ENCODE measurements around the gene PPFIA3.
A peak's percentile ranks its signal among the peaks of the same experiment; 100 is the strongest.
"Not testable (repeated sequence)": the region's sequence is repeated elsewhere in the genome, so short reads cannot be mapped to it uniquely, and the experiment has no call there.

PPFIA3 gene

DNA sequence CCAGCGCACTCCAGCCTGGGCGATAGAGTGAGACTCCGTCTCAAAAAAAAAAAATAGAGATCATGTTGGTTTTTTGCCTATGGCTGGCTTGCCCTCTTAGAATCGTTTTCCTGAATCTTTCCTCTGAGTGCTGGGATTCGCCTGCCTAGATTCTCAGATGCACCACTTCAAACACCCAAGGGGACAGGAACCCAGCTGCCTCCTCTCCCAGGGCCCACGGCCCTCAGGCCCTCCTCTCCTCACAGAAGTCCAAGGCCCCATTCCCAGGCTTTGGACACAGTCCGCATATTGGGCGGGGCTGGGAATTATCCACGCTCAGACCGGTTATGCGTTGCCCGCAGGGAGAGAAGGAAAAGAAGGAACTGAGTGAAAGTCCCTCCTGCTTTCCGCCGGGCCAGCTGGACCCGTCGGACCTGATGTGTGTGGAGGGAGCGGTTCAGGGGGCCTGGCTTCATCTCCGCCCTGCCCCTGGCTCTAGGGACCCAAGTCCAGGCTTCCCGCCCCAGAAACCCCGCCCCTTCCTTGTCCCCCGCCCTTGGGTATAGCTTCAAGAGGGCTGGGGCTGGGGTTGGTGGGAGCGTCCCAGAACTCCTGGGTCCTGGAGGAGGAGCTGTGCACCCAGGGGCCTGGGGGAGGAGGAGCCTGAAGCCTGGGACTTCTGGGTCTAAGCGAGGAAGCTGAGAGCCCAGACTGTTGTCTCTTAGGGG, 5.8 kb downstream of the PPFIA3 start:
- no peak for DNase-seq

DNA sequence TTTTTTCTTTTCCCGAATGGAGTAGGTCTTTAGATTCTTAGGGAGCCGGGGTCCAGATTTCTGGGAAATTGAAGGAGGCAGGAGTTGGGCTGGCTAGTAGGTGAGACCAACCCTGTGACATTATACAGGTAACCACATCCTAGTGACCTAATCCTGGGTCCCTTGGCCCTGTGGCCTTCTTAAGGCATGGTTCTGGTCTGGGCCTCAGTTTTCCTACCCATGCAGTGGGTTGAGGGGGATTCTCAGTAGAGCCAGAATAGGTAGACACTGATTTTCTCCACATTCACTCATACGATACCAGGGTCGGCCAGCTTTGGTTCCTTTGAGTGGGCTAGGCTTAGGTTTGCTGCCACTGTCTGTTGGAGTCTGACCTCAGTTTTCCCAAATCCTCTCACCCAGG, 7.2 kb downstream of the PPFIA3 start:
- no peak for DNase-seq

DNA sequence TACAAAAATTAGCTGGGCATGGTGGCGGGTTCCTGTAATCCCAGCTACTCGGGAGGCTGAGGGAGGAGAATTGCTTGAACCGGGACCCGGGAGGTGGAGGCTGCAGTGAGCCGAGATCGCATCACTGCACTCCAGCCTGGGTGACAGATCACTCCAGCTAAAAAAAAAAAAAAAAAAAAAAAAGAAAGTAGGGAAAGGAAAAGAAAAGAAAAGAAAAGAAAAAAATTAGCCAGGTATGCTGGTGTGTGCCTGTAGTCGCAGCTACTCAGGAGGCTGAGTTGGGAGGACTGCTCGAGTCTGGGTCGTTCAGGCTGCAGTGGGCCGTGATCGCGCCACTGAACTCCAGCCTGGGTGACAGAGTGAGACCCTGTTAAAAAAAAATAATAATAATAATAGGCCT, 7.9 kb downstream of the PPFIA3 start:
- not testable (repeated sequence) for DNase-seq

DNA sequence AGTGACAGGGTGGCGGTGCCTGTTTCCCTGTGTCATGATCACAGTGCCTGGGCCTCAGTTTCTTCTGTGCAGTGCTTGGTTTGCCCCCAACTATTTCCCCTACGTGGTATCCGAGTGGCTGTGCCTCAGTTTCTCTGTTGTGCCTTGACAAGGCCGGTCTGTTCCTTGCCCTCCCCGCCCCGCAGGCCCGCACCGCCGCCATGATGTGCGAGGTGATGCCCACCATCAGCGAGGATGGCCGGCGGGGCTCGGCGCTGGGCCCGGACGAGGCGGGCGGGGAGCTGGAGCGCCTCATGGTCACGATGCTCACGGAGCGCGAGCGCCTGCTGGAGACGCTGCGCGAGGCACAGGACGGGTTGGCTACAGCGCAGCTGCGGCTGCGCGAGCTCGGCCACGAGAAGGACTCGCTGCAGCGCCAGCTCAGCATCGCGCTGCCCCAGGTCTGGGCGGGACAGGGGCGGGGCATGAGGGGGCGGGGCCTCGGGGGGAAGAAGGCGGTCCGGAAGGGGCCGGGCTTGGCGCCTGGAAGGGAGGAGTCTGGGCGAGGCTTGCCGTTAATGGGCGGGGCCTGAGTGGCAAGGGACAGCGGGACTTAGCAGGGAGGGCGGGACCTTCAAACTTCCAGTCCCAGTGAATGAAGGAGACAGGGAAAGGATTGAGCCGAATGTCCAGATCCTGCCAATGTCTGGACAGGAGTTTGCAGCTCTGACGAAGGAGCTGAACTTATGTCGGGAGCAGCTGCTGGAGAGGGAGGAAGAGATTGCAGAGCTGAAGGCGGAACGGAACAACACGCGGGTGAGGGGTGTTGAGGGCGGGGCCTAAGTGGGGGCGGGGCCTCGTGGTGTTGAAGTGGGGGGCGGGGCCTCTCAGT, 8.6 kb downstream of the PPFIA3 start:
- peak; percentile 94 for DNase-seq

DNA sequence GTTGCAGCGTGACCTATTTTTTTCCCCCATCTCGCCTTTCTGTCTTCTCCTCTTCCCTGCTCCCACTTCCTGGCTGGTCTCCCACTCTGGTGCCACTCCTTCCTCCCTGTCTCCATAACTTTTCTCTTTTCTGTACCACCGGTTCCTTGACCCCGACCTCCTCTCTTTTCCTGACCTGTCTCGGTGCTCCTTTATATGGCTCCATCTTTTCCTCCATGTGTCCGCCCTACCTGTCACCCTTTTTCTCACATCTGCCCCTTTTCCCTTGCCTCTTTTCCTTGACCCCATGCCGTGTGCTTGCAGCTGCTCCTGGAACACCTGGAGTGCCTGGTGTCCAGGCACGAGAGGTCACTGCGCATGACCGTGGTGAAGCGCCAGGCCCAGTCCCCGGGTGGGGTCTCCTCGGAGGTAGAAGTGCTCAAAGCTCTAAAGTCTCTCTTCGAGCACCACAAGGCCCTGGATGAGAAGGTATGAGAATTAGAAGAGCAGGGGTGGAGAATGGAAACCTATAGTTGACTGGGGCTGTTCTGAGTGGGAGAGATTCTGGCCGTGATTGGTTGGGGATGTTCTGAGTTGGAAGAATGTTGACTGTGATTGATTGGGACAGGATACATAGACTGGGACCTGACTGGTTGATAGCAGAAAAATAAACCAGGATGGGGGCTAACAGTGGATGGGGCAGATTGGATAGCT, 9.3 kb downstream of the PPFIA3 start:
- DNase-seq, result no peak

DNA sequence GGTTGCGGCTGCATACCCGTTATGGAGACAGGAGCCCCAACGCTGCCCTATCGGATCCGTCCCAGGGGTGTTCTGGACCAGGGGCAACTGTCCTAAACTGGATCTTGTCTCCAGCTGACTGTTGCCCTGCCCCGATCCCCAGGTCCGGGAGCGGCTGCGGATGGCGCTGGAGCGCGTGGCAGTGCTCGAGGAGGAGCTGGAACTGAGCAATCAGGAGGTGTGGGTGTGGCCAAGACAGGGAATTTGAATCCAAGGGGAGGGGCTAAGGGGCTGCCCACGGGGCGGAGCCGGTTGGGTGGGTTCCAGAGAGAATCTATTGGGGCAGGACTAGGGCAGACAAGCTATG, 9.9 kb downstream of the PPFIA3 start:
- no peak for DNase-seq

DNA sequence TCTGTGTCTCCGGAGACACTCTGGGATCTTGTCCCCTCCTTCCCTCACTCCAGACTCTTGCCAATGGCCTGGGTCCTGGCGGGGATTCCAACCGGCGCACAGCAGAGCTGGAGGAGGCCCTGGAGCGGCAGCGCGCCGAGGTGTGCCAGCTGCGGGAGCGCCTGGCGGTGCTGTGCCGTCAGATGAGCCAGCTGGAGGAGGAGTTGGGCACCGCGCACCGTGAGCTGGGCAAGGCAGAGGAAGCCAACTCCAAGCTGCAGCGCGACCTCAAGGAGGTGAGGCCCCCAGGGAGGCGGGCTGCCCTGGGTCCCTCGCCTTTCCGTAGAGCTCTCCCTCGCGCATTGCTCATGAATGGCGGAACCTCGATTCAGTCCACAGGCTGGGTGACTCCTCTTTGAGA, 11.0 kb downstream of the PPFIA3 start:
- no peak for DNase-seq

DNA sequence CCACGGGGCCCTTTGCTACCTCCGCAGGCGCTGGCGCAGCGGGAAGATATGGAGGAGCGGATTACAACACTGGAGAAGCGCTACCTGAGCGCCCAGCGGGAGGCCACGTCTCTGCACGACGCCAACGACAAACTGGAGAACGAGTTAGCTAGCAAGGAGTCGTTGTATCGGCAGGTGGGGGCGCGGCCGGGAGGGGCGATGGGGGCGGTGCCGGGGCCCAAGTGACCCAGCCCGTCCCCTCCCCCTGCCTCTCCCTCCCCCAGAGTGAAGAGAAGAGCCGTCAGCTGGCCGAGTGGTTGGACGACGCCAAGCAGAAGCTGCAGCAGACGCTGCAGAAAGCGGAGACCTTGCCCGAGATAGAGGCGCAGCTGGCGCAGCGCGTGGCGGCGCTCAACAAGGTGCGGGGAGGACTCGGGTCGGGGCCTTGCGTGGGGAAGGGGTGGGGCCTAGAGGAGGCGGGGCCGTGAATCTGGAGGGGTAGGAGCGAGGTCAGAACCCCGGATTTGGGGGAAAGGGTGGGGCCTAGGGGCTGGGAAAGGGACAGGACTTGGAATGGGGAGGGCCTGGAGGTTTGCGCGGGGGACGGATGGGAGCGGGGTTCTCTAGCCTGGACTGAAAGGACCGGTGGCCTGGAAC, 13.7 kb downstream of the PPFIA3 start:
- no peak for DNase-seq

DNA sequence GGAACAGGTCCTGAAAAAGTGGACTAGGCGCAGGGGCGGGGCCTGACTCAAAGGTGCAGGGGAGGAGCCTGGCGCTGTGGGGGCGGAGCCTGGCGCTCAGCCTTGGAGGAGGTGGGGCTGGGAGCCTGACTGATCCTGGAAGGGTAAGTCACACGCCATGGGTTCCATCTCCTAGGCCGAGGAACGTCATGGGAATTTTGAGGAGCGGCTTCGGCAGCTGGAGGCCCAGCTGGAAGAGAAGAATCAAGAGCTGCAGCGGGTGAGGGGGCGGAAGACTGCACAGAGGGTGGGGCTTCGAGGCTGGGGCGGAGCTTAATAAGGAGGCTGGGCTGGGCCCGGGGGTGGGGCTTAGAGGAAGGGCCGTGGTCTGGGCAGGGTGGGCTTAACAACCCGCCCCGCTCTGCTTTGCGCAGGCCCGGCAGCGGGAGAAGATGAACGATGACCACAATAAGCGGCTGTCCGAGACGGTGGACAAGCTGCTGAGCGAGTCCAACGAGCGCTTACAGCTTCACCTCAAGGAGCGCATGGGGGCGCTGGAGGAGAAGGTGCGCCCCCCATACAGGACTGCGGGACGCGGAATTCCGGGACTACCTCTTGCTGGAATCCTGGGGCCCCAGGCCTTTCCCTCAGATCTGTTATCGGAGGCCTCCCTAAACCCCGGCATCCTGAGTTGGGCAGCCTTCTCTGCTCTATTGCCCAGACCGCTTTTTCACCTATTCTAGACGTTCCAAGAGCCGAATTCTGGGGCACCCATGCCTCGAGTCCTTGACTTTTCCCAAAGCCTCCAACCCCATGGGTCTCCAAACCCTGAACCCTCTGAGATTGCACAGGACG, 14.5 kb downstream of the PPFIA3 start:
- no peak for DNase-seq

DNA sequence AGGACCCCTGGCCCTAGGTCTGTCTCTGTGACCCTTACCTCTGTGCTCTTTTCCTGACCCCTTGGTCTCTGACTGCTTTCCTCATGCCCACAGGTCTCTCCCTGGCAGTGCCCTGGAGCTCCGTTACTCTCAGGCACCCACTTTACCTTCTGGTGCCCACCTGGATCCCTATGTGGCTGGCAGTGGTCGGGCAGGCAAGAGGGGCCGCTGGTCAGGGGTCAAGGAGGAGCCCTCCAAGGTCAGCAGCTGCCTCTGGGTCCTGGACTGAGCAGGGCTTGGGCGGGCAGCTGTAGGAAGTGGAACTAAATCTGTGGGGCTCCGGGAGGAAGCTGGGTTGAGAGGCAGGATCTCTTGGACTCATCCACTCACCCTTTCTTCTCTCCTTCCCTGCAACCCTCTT, 16.3 kb downstream of the PPFIA3 start:
- DNase-seq, result no peak

DNA sequence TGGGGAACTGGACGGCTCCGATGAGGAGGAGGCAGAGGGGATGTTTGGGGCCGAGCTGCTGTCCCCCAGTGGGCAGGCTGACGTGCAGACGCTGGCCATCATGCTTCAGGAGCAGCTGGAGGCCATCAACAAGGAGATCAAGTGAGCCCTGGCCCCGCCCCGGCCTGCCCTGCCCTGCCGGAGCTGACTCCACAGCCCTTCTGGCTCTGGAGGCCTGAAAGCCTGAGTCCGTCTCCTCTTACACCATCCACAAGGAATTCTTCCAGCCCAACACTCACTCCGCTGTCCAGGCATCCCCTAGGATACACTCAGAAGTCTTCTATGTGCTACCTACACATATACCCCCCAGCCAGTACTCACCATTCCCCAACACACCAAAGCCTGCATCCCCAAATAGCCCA, 17.4 kb downstream of the PPFIA3 start:
- DNase-seq, result no peak

DNA sequence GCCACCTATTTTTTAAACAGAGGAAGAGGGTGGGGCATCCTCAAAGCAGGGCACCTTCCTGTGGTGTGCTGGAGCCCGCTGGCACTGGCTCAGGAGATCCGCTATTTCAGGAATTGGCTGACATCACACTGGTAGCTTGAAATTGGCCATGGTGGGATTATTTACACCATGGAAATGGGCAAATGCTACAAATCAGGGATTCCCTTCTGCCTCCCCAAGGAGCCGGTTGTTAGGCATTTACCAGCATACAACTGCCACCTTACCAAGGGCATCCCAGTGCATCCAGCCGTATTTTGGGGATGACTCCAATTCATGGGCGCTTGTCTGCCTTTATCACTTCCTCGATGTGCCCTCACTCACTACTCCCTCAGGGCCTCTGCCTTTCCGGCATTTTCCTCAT, 21.6 kb downstream of the PPFIA3 start:
- DNase-seq, result no peak

DNA sequence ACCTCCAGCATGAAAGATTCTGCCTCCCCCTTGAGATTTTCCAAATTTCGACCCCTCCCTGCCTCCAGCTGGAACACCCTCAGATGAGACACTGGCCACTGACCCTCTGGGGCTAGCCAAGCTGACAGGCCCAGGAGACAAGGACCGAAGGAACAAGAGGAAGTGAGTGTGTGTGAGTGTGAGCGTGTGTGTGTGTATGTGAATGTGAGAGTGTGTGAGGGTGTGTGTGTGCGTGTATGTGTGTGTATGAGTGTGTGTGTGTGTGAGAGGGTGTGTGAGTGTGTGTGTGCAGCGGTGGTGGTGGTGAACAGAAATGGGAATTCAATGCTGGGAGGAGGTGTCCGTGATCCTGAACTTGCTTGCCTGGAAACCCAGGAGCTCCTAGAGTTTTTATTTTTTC, 22.0 kb downstream of the PPFIA3 start:
- no peak for DNase-seq

DNA sequence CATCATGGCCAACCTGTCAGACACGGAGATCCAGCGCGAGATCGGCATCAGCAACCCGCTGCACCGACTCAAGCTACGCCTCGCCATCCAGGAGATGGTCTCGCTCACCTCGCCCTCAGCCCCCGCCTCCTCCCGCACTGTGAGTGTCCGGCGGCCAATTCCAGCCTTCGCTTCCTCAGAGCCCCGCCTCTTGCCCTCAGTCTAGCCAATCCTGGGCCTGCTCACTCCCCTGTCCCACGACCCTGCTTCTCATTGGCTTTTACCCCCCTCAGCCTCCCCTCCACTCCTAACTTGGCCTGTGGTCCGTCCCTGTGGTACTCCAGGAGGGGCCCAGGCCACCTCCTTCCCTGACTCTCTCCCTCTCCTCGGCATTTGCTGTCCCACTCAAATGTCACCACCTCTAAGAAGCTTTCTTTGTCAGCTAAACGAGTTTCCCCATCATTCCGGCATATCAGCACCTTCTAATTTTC, 23.6 kb downstream of the PPFIA3 start:
- no peak for DNase-seq

DNA sequence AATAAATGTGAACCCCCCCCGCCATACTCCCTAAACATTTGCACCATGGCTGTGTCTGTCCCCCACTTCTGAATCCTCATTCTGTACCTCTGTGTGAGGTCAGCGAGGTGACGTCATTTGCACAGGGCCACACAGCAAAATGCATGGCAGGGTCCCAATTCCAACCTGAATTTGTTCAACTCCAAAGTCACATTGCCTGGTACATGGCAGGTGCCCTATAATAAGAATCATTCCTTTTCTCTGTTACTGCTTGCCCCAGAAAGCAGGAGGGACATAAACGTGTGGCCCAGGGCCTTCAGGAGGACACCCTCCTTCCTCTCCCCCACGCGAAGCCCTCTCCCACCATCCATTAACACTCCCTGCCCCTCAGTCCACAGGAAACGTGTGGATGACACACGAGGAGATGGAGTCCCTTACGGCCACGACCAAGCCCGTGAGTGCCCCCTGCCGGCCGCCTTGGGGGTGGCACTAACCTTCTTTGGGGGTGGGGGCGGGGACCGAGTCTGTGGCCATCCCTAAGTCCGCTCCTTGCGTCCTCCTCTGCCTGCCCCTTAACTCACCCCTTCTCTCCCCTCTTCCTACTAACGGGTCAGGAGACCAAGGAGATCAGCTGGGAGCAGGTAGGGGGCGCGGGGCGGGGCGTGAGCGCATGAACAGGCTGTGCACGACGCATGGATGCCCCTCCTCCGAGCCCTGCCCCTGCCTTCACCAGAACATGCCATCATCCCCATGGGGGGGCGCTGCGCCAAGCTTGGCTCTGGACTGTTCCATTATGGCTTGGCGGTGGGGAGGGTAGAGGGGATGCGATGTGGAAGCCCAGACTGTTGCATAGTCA, 26.4 kb downstream of the PPFIA3 start:
- DNase-seq, result peak; percentile 84

DNA sequence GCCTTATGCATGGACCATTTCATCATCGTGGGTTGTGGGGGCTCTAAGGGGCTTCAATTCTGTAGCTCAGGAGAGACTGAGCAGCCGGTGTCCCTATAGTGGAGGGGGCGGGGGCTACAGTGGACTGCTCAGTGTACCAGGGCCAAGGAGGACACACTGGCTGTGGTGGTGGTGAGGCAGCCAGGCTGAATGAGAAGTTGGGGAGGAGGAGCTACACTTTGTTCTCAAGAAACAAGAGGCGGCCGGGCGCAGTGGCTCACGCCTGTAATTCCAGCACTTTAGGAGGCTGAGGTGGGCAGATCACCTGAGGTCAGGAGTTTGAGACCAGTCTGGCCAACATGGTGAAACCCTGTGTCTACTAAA, 27.0 kb downstream of the PPFIA3 start:
- not testable (repeated sequence) for DNase-seq

DNA sequence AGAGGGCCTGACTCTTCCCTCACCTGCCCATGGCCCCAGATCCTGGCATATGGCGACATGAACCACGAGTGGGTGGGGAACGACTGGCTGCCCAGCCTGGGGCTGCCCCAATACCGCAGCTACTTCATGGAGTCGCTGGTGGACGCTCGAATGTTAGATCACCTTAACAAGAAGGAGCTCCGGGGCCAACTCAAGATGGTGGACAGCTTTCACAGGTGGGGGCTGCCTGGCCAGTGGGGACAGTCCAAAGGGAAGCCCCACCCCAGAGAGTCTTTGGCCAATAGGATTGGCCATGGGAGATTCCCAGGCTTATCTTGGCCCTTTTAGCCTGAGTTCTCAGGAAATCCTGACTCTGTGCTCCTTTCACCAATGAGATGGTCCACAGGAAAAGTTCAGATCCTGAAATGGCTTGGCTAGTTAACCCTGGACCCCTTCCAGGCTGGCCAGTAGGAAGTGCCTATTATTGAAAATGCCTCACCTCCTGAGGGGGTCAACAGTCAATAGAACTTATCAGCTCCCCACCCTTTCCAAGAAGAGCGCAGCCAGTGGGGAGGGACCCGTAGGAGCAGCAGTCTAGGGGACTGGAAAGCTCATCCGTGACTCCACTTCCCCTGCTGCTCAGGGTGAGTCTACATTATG, 28.8 kb downstream of the PPFIA3 start:
- no peak for DNase-seq

DNA sequence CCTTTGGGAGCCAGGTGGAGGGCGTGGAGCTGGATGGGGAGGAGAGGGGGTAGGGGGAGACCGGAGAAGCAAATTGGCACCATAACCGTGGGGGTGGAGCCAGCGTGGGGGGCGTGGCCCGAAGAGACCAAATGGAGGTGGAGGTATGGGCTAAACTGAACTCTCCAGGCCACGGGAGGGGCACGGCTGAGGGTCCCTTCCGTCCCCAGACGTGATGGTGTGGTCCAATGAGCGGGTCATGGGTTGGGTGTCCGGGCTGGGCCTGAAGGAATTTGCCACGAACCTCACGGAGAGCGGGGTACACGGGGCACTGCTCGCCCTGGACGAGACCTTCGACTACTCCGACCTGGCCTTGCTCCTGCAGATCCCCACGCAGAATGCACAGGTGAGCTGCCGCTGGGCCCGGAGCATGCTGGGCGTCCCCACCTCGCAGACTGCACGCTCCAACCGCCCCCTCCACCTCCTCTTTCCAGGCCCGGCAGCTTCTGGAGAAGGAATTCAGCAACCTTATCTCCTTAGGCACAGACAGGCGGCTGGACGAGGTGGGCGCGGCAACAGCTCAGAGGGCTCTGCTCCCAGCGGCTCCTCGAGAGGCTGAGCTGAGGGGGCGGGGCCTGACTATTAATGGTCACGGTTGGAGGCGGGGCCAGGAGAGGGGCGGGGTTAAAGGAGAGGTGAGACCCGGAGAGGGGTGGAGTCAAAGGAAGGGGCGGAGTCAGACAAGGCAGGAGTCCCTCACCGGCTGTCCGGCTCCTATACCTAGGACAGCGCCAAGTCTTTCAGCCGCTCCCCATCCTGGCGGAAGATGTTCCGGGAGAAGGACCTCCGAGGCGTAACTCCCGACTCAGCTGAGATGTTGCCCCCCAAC, 29.7 kb downstream of the PPFIA3 start:
- peak; percentile 73 for DNase-seq

DNA sequence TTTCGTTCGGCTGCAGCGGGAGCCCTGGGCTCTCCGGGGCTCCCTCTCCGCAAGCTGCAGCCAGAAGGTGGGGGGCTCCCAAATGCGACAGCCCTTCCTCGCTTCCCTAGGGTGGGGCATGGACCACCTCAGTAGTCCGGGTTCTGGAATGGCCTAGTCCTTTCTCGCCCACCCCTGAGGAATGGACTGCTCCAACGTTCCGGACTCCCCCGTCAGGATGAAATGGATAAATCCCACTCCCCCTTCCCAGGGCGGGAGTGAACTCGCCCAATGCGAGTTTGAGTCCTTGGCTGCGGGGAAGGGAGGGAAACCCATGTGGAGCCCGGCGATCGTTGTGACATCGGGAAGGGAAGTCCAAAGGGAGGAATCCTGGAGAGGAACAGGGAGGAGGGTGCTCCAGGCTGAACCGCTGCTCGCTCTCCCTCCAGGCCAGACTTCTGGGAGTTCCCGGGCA, 30.3 kb downstream of the PPFIA3 start:
- DNase-seq, result no peak

All from T-helper 9 cell (primary cell).